Panc1 (cell line): Measurements from ENCODE around the gene MKRN2. TPM values are rescaled to one million over a fixed set of nuclear protein-coding genes. Genes with fewer than 3 reads are reported as not detected.

Source experiments
- ATAC-seq: fragments of 200-7000 bp; cut with Tn5 transposase; 2 replicates; pipeline ENCODE4 v1.9.1; 2020; ENCODE audit warnings: mild to moderate bottlenecking, moderate library complexity
- BruUV-seq: library from RNA; stranded (reverse); fragments of 400-500 nt; replicated peaks from 2 replicates; lab custom pipeline; 2021; lab: Mats Ljungman, UMichigan
- CTCF ChIA-PET: fragments of 300-600 bp; sonication (Branson Sonifier 250); formaldehyde crosslinking; loops from one replicate; lab custom pipeline; 2022; ENCODE audit warnings: antibody characterized with exemption; lab: Charles Lee
- POLR2A ChIA-PET: fragments of 300-600 bp; sonication (Branson Sonifier 250); formaldehyde crosslinking; loops from one replicate; lab custom pipeline; 2022; ENCODE audit warnings: antibody characterized with exemption; lab: Charles Lee
- DNase-seq: peaks from one replicate; pipeline ENCODE4 v3.0.0-alpha.2; 2010; ENCODE audit warnings: low read depth, low spot score
- H3K27ac ChIP-seq: 2 replicates; pipeline ENCODE4 v1.5.1; 2011; ENCODE audit warnings: mild to moderate bottlenecking, low read length, inconsistent platforms
- H3K27me3 ChIP-seq: fragments of 200-500 bp; sonication (Bioruptor generic); 2 replicates; pipeline ENCODE4 v1.6.0; 2014; ENCODE audit warnings: low read length, inconsistent platforms; ENCODE audit not compliant: control insufficient read depth, insufficient read depth
- H3K36me3 ChIP-seq: fragments of 200-500 bp; sonication (Bioruptor generic); 2 replicates; pipeline ENCODE4 v1.5.1; 2014; ENCODE audit warnings: inconsistent platforms, mild to moderate bottlenecking, low read length, moderate library complexity; ENCODE audit not compliant: control insufficient read depth, insufficient read depth
- H3K4me1 ChIP-seq: 2 replicates; pipeline ENCODE4 v1.5.1; 2011; ENCODE audit warnings: inconsistent platforms, mild to moderate bottlenecking, low read length, moderate library complexity; ENCODE audit not compliant: control insufficient read depth, insufficient read depth
- H3K4me3 ChIP-seq, 2 experiments: 2 replicates each; pipeline ENCODE4 v1.5.1; 2011 to 2012; ENCODE audit warnings: low read depth in 2 of 2, low read length in 2 of 2, mild to moderate bottlenecking in 2 of 2, inconsistent platforms in 1 of 2, moderate library complexity in 1 of 2
- H3K9me3 ChIP-seq: fragments of 200-500 bp; sonication (Bioruptor generic); 2 replicates; pipeline ENCODE4 v1.5.1; 2014; ENCODE audit warnings: low read depth, mild to moderate bottlenecking, inconsistent platforms, low read length, moderate library complexity; ENCODE audit not compliant: control insufficient read depth, insufficient read depth
- CTCF ChIP-seq: fragments of 450-650 bp; IDR thresholded peaks from 2 replicates; pipeline ENCODE4 v1.5.1; 2017; ENCODE audit warnings: mild to moderate bottlenecking
- POLR2AphosphoS5 ChIP-seq: IDR thresholded peaks from 2 replicates; pipeline ENCODE4 v1.6.1; 2012; ENCODE audit warnings: mild to moderate bottlenecking, low read depth, low read length, moderate library complexity
- SIN3A ChIP-seq: IDR thresholded peaks from 2 replicates; pipeline ENCODE4 v1.6.1; 2012; ENCODE audit warnings: low read depth, mild to moderate bottlenecking, low read length, moderate library complexity, borderline replicate concordance; ENCODE audit not compliant: insufficient read depth
- TCF7L2 ChIP-seq: IDR thresholded peaks from 2 replicates; pipeline ENCODE4 v1.6.1; 2011; ENCODE audit warnings: mild to moderate bottlenecking, low read depth, low read length, inconsistent platforms
- in situ Hi-C: cut with HindIII; loops from 2 replicates; pipeline ENCODE4 v1.10.0; 2016; ENCODE audit warnings: low sequenced_read_pairs, low pct_unique_long_range_greater_than_20kb
- intact Hi-C: fragments of 100-400 bp; cut with micrococcal nuclease; formaldehyde crosslinking; loops from one replicate; pipeline ENCODE4 v1.10.0; 2022; ENCODE audit not compliant: unreplicated experiment
- total RNA-seq: library from RNA; stranded (reverse); gene quantifications from one replicate; pipeline ENCODE4 v1.2.1, GENCODE V29; 2021; ENCODE audit not compliant: unreplicated experiment
- TF ChIP-seq, protein P1 (sequence below), 2 experiments: IDR thresholded peaks; 2 replicates each; pipeline ENCODE4 v1.6.1; 2011 to 2012; ENCODE audit warnings: low read depth in 2 of 2, control low read depth in 1 of 2, low read length in 1 of 2, mild to moderate bottlenecking in 1 of 2, moderate library complexity in 1 of 2; ENCODE audit not compliant: insufficient read depth in 1 of 2

MKRN2 gene
- total RNA-seq, 1 experiment from 2014 or later = 19.4 TPM

- in situ Hi-C loops = no loop called here
- Histone ChIP-seq H3K27me3 (no peaks in the 10 kb centered on the region), H3K36me3 (peaks cover 3% of the 10 kb centered on the region; the same call in 1 of the 2 replicates), H3K4me1 (peaks cover 35% of the 10 kb centered on the region), H3K4me3 (no peak overlapping the region), H3K9me3 (no peaks in the 10 kb centered on the region), H3K27ac (no peak overlapping the region)
- ATAC-seq (no peak), DNase-seq (no peak)
- TF ChIP-seq CTCF (no peak), TCF7L2 (no peak), POLR2AphosphoS5 (no peak), SIN3A (no peak)
- TF ChIP-seq, protein P1, sequence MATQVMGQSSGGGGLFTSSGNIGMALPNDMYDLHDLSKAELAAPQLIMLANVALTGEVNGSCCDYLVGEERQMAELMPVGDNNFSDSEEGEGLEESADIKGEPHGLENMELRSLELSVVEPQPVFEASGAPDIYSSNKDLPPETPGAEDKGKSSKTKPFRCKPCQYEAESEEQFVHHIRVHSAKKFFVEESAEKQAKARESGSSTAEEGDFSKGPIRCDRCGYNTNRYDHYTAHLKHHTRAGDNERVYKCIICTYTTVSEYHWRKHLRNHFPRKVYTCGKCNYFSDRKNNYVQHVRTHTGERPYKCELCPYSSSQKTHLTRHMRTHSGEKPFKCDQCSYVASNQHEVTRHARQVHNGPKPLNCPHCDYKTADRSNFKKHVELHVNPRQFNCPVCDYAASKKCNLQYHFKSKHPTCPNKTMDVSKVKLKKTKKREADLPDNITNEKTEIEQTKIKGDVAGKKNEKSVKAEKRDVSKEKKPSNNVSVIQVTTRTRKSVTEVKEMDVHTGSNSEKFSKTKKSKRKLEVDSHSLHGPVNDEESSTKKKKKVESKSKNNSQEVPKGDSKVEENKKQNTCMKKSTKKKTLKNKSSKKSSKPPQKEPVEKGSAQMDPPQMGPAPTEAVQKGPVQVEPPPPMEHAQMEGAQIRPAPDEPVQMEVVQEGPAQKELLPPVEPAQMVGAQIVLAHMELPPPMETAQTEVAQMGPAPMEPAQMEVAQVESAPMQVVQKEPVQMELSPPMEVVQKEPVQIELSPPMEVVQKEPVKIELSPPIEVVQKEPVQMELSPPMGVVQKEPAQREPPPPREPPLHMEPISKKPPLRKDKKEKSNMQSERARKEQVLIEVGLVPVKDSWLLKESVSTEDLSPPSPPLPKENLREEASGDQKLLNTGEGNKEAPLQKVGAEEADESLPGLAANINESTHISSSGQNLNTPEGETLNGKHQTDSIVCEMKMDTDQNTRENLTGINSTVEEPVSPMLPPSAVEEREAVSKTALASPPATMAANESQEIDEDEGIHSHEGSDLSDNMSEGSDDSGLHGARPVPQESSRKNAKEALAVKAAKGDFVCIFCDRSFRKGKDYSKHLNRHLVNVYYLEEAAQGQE (IDR thresholded peaks at IDR 0.05; ENCODE audit: insufficient read depth in 1 of 2, low read depth in 2 of 2, low read length in 1 of 2) = no peak
- ChIA-PET POLR2A (no interaction called here), CTCF (no interaction called here)
- no TSS peak for BruUV-seq
- intact Hi-C loops = no loop called here
These were observed 5.6 kb downstream of the MKRN2 start for GRCh38 chr3:12562451-12562850.

GRCh38 chr3:12566976-12567375, 10.1 kb downstream of the MKRN2 start:
- Histone ChIP-seq H3K27me3 (no peaks in the 10 kb centered on the region), H3K36me3 (no peaks in the 10 kb centered on the region), H3K9me3 (no peaks in the 10 kb centered on the region), H3K4me3 (no peak overlapping the region), H3K27ac (no peak overlapping the region), H3K4me1 (peaks cover 11% of the 10 kb centered on the region)
- CTCF ChIA-PET = no interaction called here
- DNase-seq (no peak), ATAC-seq (no peak)
- in situ Hi-C loops (no loop called here), intact Hi-C loops (no loop called here)
- POLR2A ChIA-PET = no interaction called here
- no TSS peak for BruUV-seq
- TF ChIP-seq TCF7L2 (no peak), SIN3A (no peak), POLR2AphosphoS5 (no peak), CTCF (no peak)
- TF ChIP-seq, protein P1 (IDR thresholded peaks at IDR 0.05; ENCODE audit: insufficient read depth in 1 of 2, low read depth in 2 of 2, low read length in 1 of 2) = no peak
